Smooth muscle cell (in vitro differentiated cells): ENCODE measurements around the gene SIL1. TPM values are rescaled to one million over a fixed set of nuclear protein-coding genes. Genes with fewer than 3 reads are reported as not detected.
"Not testable (repeated sequence)": the region's sequence is repeated elsewhere in the genome, so short reads cannot be mapped to it uniquely, and the experiment has no call there.

Experiments
- DNase-seq: peaks from one replicate; lab custom pipeline; 2025; ENCODE audit not compliant: unreplicated experiment; lab: John Stamatoyannopoulos, UW
- H2AFZ ChIP-seq: fragments of 200-600 bp; sonication (generic); 2 replicates; pipeline ENCODE4 v1.6.0; 2016; ENCODE audit warnings: antibody characterized with exemption, low read depth, mild to moderate bottlenecking
- H3F3A ChIP-seq: fragments of 200-600 bp; sonication (generic); 2 replicates; pipeline ENCODE4 v1.6.0; 2017; ENCODE audit warnings: antibody characterized with exemption, low read depth
- H3K27ac ChIP-seq: fragments of 200-600 bp; sonication (generic); 2 replicates; pipeline ENCODE4 v1.5.1; 2016; ENCODE audit warnings: low read depth, mild to moderate bottlenecking
- H3K27me3 ChIP-seq: fragments of 200-600 bp; sonication (generic); 2 replicates; pipeline ENCODE4 v1.6.1; 2016; ENCODE audit warnings: low read depth, mild to moderate bottlenecking
- H3K36me3 ChIP-seq: fragments of 200-600 bp; sonication (generic); 2 replicates; pipeline ENCODE4 v1.5.1; 2016; ENCODE audit warnings: low read depth
- H3K4me1 ChIP-seq: fragments of 200-600 bp; sonication (generic); 2 replicates; pipeline ENCODE4 v1.5.1; 2016; ENCODE audit warnings: low read depth
- H3K4me2 ChIP-seq: fragments of 200-600 bp; sonication (generic); 2 replicates; pipeline ENCODE4 v1.6.0; 2016; ENCODE audit warnings: mild to moderate bottlenecking
- H3K4me3 ChIP-seq: fragments of 200-600 bp; sonication (generic); 2 replicates; pipeline ENCODE4 v1.5.1; 2016; ENCODE audit warnings: mild to moderate bottlenecking
- H3K79me2 ChIP-seq: fragments of 200-600 bp; sonication (generic); 2 replicates; pipeline ENCODE4 v1.6.0; 2016; ENCODE audit warnings: low read depth, mild to moderate bottlenecking
- H3K9ac ChIP-seq: fragments of 200-600 bp; sonication (generic); 2 replicates; pipeline ENCODE4 v1.6.0; 2016; ENCODE audit warnings: low read depth
- H3K9me3 ChIP-seq: fragments of 200-600 bp; sonication (generic); replicated peaks from 2 replicates; pipeline ENCODE4 v1.5.1; 2016; ENCODE audit warnings: low read depth
- H4K20me1 ChIP-seq: fragments of 200-600 bp; sonication (generic); 2 replicates; pipeline ENCODE4 v1.6.0; 2016; ENCODE audit warnings: low read depth
- CTCF ChIP-seq: fragments of 200-600 bp; sonication (generic); IDR thresholded peaks from 2 replicates; pipeline ENCODE4 v1.5.1; 2017; ENCODE audit warnings: borderline replicate concordance, mild to moderate bottlenecking, antibody characterized with exemption; ENCODE audit not compliant: insufficient read depth, poor library complexity, severe bottlenecking
- WGBS: methylation state at CpG from one replicate; pipeline ENCODE4 v1.1.7; 2016; ENCODE audit warnings: low lambda C conversion rate; 5-methylcytosine and 5-hydroxymethylcytosine counted together
- polyA plus RNA-seq: library from polyadenylated mRNA; unstranded; fragments of >200 nt; fragmentation: Nextera tagmentation; extraction: Ambion mirVana; gene quantifications from 2 replicates; pipeline ENCODE4 v1.2.1, GENCODE V29; 2016
- total RNA-seq: library from RNA; depleted of rRNA; stranded (reverse); fragments of >200 nt; gene quantifications from 2 replicates; pipeline ENCODE4 v1.2.3, GENCODE V29; 2014

Gene SIL1
- total and polyA plus RNA-seq, 2 experiments from 2014 or later: 45.5 to 119 TPM

- no peak for DNase-seq
- H3K27ac ChIP-seq: peak overlapping the region; percentile 60
- no peaks in the 10 kb centered on the region for H3F3A ChIP-seq
- peaks cover 29% of the 10 kb centered on the region for H3K4me1 ChIP-seq
- no peak overlapping the region for H2AFZ ChIP-seq
- no peak overlapping the region for H3K9ac ChIP-seq
- peaks cover 4% of the 10 kb centered on the region for H3K79me2 ChIP-seq
- peak overlapping the region; percentile 40 for H3K4me2 ChIP-seq
- H3K36me3 ChIP-seq: no peaks in the 10 kb centered on the region
- peaks cover 4% of the 10 kb centered on the region for H4K20me1 ChIP-seq
- H3K4me3 ChIP-seq: no peak overlapping the region
- no peak for TF ChIP-seq CTCF
- H3K27me3 ChIP-seq: no peaks in the 10 kb centered on the region
- 6% methylated on average over 2 of the region's 2 CpGs for WGBS
- H3K9me3 ChIP-seq: no peaks in the 10 kb centered on the region
These were observed 140.0 kb downstream of the SIL1 start for GRCh38 chr5:139058121-139058520.

- H3F3A ChIP-seq, H3K27me3 ChIP-seq, H3K9ac ChIP-seq, DNase-seq, H2AFZ ChIP-seq, H4K20me1 ChIP-seq, H3K4me3 ChIP-seq, H3K9me3 ChIP-seq, H3K36me3 ChIP-seq, H3K79me2 ChIP-seq: not testable (repeated sequence)
- WGBS: 76% methylated on average over 7 of the region's 7 CpGs
- Histone ChIP-seq H3K4me1 (peaks cover 23% of the 10 kb centered on the region), H3K4me2 (peak overlapping the region; percentile 31), H3K27ac (peak overlapping the region; percentile 22)
These were observed 140.9 kb downstream of the SIL1 start for GRCh38 chr5:139057045-139057939.

- H3K27me3 ChIP-seq: no peaks in the 10 kb centered on the region
- no peak overlapping the region for H3K27ac ChIP-seq
- no peak for DNase-seq
- H3K4me1 ChIP-seq: no peaks in the 10 kb centered on the region
- H3F3A ChIP-seq: no peaks in the 10 kb centered on the region
- no peaks in the 10 kb centered on the region for H3K79me2 ChIP-seq
- H4K20me1 ChIP-seq: peaks cover 4% of the 10 kb centered on the region
- H2AFZ ChIP-seq: no peak overlapping the region
- no peak overlapping the region for H3K9ac ChIP-seq
- no peaks in the 10 kb centered on the region for H3K36me3 ChIP-seq
- no peak overlapping the region for H3K4me2 ChIP-seq
- no peak overlapping the region for H3K4me3 ChIP-seq
- TF ChIP-seq CTCF: no peak
- H3K9me3 ChIP-seq: no peaks in the 10 kb centered on the region
These were observed 145.2 kb downstream of the SIL1 start for GRCh38 chr5:139052975-139053374.

GRCh38 chr5:139051392-139051791, 146.8 kb downstream of the SIL1 start:
- 98% methylated on average over 3 of the region's 3 CpGs for WGBS
- Histone ChIP-seq H3K4me1 (no peaks in the 10 kb centered on the region), H3K27me3 (no peaks in the 10 kb centered on the region), H2AFZ (no peak overlapping the region), H3K36me3 (no peaks in the 10 kb centered on the region), H3F3A (no peaks in the 10 kb centered on the region), H3K4me3 (no peak overlapping the region), H3K27ac (no peak overlapping the region), H3K9ac (no peak overlapping the region), H3K79me2 (no peaks in the 10 kb centered on the region), H3K4me2 (no peak overlapping the region), H4K20me1 (no peaks in the 10 kb centered on the region), H3K9me3 (no peaks in the 10 kb centered on the region)
- TF ChIP-seq CTCF: no peak
- no peak for DNase-seq
